MM.1S (cell line): ENCODE results near the gene XCR1.

ENCODE experiments used
- EZH2phosphoT487 ChIP-seq: fragments of 300-600 bp; sonication (generic); IDR thresholded peaks from 2 replicates; pipeline ENCODE4 v1.6.1; 2018; ENCODE audit warnings: antibody characterized with exemption, low read length
- TF ChIP-seq, protein P1 (sequence below): fragments of 300-600 bp; sonication (generic); IDR thresholded peaks from 2 replicates; pipeline ENCODE4 v1.5.1; 2016; ENCODE audit warnings: antibody characterized with exemption, low read length, mixed read lengths

DNA sequence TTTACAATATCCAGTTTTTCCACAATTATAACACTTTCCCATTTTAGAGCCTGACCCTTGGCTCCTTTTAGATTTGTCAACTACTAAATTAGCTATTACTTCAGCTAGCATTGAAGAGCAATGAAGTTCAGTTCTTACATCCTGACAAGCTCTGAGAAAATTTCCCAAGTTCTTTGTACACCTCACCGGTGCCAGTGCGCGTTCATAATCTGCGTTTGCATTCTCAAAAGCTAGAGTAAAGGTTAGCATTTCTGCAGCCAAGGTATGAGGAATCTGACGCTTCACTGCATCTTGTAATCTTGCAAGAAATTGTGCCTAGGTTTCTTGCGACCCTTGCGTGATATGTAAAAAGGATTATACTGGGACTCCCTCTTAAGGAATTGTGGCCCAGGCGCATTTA, 25.2 kb upstream of the XCR1 start:
- TF ChIP-seq, protein P1, sequence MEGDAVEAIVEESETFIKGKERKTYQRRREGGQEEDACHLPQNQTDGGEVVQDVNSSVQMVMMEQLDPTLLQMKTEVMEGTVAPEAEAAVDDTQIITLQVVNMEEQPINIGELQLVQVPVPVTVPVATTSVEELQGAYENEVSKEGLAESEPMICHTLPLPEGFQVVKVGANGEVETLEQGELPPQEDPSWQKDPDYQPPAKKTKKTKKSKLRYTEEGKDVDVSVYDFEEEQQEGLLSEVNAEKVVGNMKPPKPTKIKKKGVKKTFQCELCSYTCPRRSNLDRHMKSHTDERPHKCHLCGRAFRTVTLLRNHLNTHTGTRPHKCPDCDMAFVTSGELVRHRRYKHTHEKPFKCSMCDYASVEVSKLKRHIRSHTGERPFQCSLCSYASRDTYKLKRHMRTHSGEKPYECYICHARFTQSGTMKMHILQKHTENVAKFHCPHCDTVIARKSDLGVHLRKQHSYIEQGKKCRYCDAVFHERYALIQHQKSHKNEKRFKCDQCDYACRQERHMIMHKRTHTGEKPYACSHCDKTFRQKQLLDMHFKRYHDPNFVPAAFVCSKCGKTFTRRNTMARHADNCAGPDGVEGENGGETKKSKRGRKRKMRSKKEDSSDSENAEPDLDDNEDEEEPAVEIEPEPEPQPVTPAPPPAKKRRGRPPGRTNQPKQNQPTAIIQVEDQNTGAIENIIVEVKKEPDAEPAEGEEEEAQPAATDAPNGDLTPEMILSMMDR, result no peak
- TF ChIP-seq EZH2phosphoT487, result no peak
